Stomach (tissue), 9 donors: ENCODE measurements around the gene BTBD9. TPM values are rescaled to one million over a fixed set of nuclear protein-coding genes. Genes with fewer than 3 reads are reported as not detected.

Experiments used
- DNase-seq, 2 donors: peaks; one replicate each; pipeline versions ENCODE4 v3.0.0 to v3.0.0-alpha.2; 2013 to 2019
- H3K27ac ChIP-seq, 5 donors: fragments of 200-600 bp in 4 of 5; sonication (generic) in 4 of 5; one replicate each; pipeline ENCODE4 v1.5.1; 2013 to 2019; ENCODE audit warnings: mild to moderate bottlenecking in 1 of 5, moderate library complexity in 1 of 5
- H3K27me3 ChIP-seq, 3 donors: fragments of 200-600 bp; sonication (generic); one replicate each; pipeline ENCODE4 v1.5.1; 2017 to 2019; ENCODE audit warnings: mixed run types in 1 of 3
- H3K36me3 ChIP-seq, 4 donors: fragments of 200-600 bp; sonication (generic); 1 replicate in 3 of 4; 2 replicates in 1 of 4; pipeline ENCODE4 v1.5.1; 2016 to 2019
- H3K4me1 ChIP-seq, 4 donors: fragments of 200-600 bp; sonication (generic); one replicate each; pipeline ENCODE4 v1.5.1; 2016 to 2019
- H3K4me3 ChIP-seq, 4 donors: fragments of 200-600 bp; sonication (generic) in 3 of 4; one replicate each; pipeline ENCODE4 v1.5.1; 2016 to 2019; ENCODE audit warnings: mild to moderate bottlenecking in 1 of 4
- H3K9me3 ChIP-seq, 4 donors: fragments of 200-600 bp; sonication (generic); one replicate each; pipeline ENCODE4 v1.5.1; 2016 to 2019
- CTCF ChIP-seq, 7 experiments: fragments of 450-650 bp in 4 of 7; fragments of 200-600 bp in 3 of 7; sonication (generic) in 3 of 7; IDR thresholded peaks; one replicate each; pipeline ENCODE4 v1.5.1; 2016 to 2019; ENCODE audit warnings: antibody characterized with exemption in 7 of 7, control low read depth in 2 of 7, mild to moderate bottlenecking in 1 of 7
- EP300 ChIP-seq: sonication (generic); formaldehyde crosslinking; IDR thresholded peaks from one replicate; pipeline ENCODE4 v1.6.1; 2017; ENCODE audit warnings: antibody characterized with exemption
- POLR2A ChIP-seq, 4 donors: fragments of 450-650 bp; IDR thresholded peaks; one replicate each; pipeline ENCODE4 v1.6.1; 2016; ENCODE audit warnings: antibody characterized with exemption in 4 of 4, control low read depth in 2 of 4, mild to moderate bottlenecking in 1 of 4, moderate library complexity in 1 of 4
- POLR2AphosphoS5 ChIP-seq, 3 donors: sonication (generic); formaldehyde crosslinking; IDR thresholded peaks; one replicate each; pipeline ENCODE4 v1.6.1; 2016; ENCODE audit warnings: antibody characterized with exemption in 3 of 3
- WGBS, 5 donors: extraction: QIAGEN DNeasy Blood & Tissue Kit in 3 of 5; methylation state at CpG; one replicate each; pipeline versions ENCODE4 v1.1.5 to v1.1.7; 2013 to 2018; 5-methylcytosine and 5-hydroxymethylcytosine counted together
- intact Hi-C: fragments of 100-400 bp; cut with DNase I; formaldehyde crosslinking; loops from one replicate; pipeline ENCODE4 v1.15.1; 2023; ENCODE audit warnings: low total_unique reads
- polyA plus RNA-seq, 3 donors: library from polyadenylated mRNA; stranded (reverse); fragments of 200-250 nt; gene quantifications; one replicate each; pipeline ENCODE4 v1.2.3, GENCODE V29; 2013
- total RNA-seq, 5 donors: library from RNA; depleted of rRNA; stranded (reverse); fragments of >200 nt; gene quantifications; one replicate each; pipeline versions ENCODE4 v1.1.0 to v1.2.3, GENCODE V29; 2014 to 2016
- donor health status: healthy with polysubstance abuse.
- donor health status: Bipolar disorder and iron deficiency.
- donor health status: healthy.

Gene BTBD9
- total and polyA plus RNA-seq, 8 donors: 1.4 to 90.2 (median 6.8) TPM

GRCh38 chr6:38579010-38579628, 60.6 kb downstream of the BTBD9 start:
- no peak for DNase-seq
- intact Hi-C loops: no loop called here
- no peak overlapping the region for H3K27ac ChIP-seq
- TF ChIP-seq POLR2AphosphoS5 (IDR thresholded peaks at IDR 0.05) (no peak), EP300 (no peak), CTCF (IDR thresholded peaks at IDR 0.05) (no peak), POLR2A (IDR thresholded peaks at IDR 0.05) (no peak)
- no peaks in the 10 kb centered on the region for H3K27me3 ChIP-seq
- H3K4me3 ChIP-seq: no peak overlapping the region
- H3K9me3 ChIP-seq: no peaks in the 10 kb centered on the region
- peaks cover 0 to 43% (median 31%) of the 10 kb centered on the region in 4 donors for H3K36me3 ChIP-seq
- no peaks in the 10 kb centered on the region for H3K4me1 ChIP-seq

- no peak overlapping the region for H3K4me3 ChIP-seq
- no peak overlapping the region for H3K27ac ChIP-seq
- no peaks in the 10 kb centered on the region for H3K4me1 ChIP-seq
- peaks cover 0 to 43% (median 31%) of the 10 kb centered on the region in 4 donors for H3K36me3 ChIP-seq
- intact Hi-C loops: no loop called here
- TF ChIP-seq POLR2A (IDR thresholded peaks at IDR 0.05): no peak
- TF ChIP-seq POLR2AphosphoS5 (IDR thresholded peaks at IDR 0.05): no peak
- no peak for TF ChIP-seq CTCF (IDR thresholded peaks at IDR 0.05)
- no peak for TF ChIP-seq EP300
- H3K9me3 ChIP-seq: no peaks in the 10 kb centered on the region
- no peak for DNase-seq
- no peaks in the 10 kb centered on the region for H3K27me3 ChIP-seq
- WGBS, 5 donors: 65 to 83% (median 77%) methylated on average over 6 of the region's 6 CpGs
These were observed 61.7 kb downstream of the BTBD9 start for GRCh38 chr6:38578075-38578474.

- Histone ChIP-seq H3K4me3 (no peak overlapping the region), H3K27me3 (no peaks in the 10 kb centered on the region), H3K27ac (no peak overlapping the region), H3K9me3 (no peaks in the 10 kb centered on the region), H3K36me3 (peaks cover 0 to 43% (median 31%) of the 10 kb centered on the region in 4 donors), H3K4me1 (no peaks in the 10 kb centered on the region)
- 78 to 83% (median 79%) methylated on average over 2 of the region's 2 CpGs for whole genome bisulfite sequencing, 5 donors
- intact Hi-C loops: no loop called here
- TF ChIP-seq CTCF (IDR thresholded peaks at IDR 0.05): no peak
- TF ChIP-seq EP300: no peak
- TF ChIP-seq POLR2A (IDR thresholded peaks at IDR 0.05): no peak
- no peak for TF ChIP-seq POLR2AphosphoS5 (IDR thresholded peaks at IDR 0.05)
- DNase-seq: no peak
These were observed 62.2 kb downstream of the BTBD9 start for GRCh38 chr6:38577492-38577891.

- intact Hi-C loops: no loop called here
- H3K4me3 ChIP-seq: no peak overlapping the region
- TF ChIP-seq EP300 (no peak), POLR2A (IDR thresholded peaks at IDR 0.05) (no peak), POLR2AphosphoS5 (IDR thresholded peaks at IDR 0.05) (no peak), CTCF (IDR thresholded peaks at IDR 0.05) (no peak)
These were observed 65.8 kb downstream of the BTBD9 start for GRCh38 chr6:38573801-38574395.

More at GRCh38 chr6:38573801-38574395, 65.8 kb downstream of the BTBD9 start:
- no peak for DNase-seq
- Histone ChIP-seq H3K27ac (no peak overlapping the region), H3K4me1 (no peaks in the 10 kb centered on the region), H3K36me3 (peaks cover 0 to 26% (median 19%) of the 10 kb centered on the region in 4 donors), H3K9me3 (no peaks in the 10 kb centered on the region), H3K27me3 (no peaks in the 10 kb centered on the region)
- 85 to 87% (median 87%) methylated on average over 6 of the region's 6 CpGs for WGBS, 5 donors
